Mucosa of rectum (tissue), 2 donors: ENCODE measurements around the gene ARID2.
A peak's percentile ranks its signal among the peaks of the same experiment; 100 is the strongest.

ENCODE experiments used
- H3K27ac ChIP-seq, 2 donors: one replicate each; pipeline ENCODE4 v1.7.0; 2013; ENCODE audit warnings: inconsistent platforms in 2 of 2, low read depth in 2 of 2, low read length in 2 of 2
- H3K27me3 ChIP-seq, 2 donors: one replicate each; pipeline ENCODE4 v1.7.0; 2013; ENCODE audit warnings: low read length in 2 of 2; ENCODE audit not compliant: control insufficient read depth in 2 of 2, insufficient read depth in 2 of 2
- H3K36me3 ChIP-seq, 2 donors: one replicate each; pipeline ENCODE4 v1.7.0; 2013; ENCODE audit warnings: low read length in 2 of 2; ENCODE audit not compliant: control insufficient read depth in 2 of 2, insufficient read depth in 2 of 2
- H3K4me1 ChIP-seq, 2 donors: one replicate each; pipeline ENCODE4 v1.7.0; 2013; ENCODE audit warnings: low read length in 2 of 2, mild to moderate bottlenecking in 1 of 2; ENCODE audit not compliant: control insufficient read depth in 2 of 2, insufficient read depth in 2 of 2
- H3K4me3 ChIP-seq, 2 donors: one replicate each; pipeline ENCODE4 v1.7.0; 2013; ENCODE audit warnings: low read length in 2 of 2
- H3K9ac ChIP-seq, 2 donors: one replicate each; pipeline ENCODE4 v1.7.0; 2013; ENCODE audit warnings: low read length in 2 of 2, low read depth in 1 of 2, mild to moderate bottlenecking in 1 of 2
- H3K9me3 ChIP-seq, 2 donors: one replicate each; pipeline ENCODE4 v1.7.0; 2013; ENCODE audit warnings: low read length in 2 of 2; ENCODE audit not compliant: control insufficient read depth in 2 of 2
- donor health status: healthy.
- donor health status: Normal muscosa, but diverticular disease.

The ARID2 gene

GRCh38 chr12:45730084-45730347 is 510 bp downstream of the ARID2 start:
- Histone ChIP-seq H3K4me3 (peak overlapping the region; percentile 82 to 95), H3K4me1 (peaks cover 5 to 36% of the 10 kb centered on the region in 2 donors), H3K9me3 (no peaks in the 10 kb centered on the region), H3K36me3 (no peaks in the 10 kb centered on the region), H3K27me3 (no peaks in the 10 kb centered on the region), H3K9ac (peak overlapping the region; percentile 89 to 94), H3K27ac (peak overlapping the region; percentile 98 to 99)

GRCh38 chr12:45730348-45731189 is 1.1 kb downstream of the ARID2 start:
- Histone ChIP-seq H3K4me1 (peaks cover 4 to 31% of the 10 kb centered on the region in 2 donors), H3K36me3 (no peaks in the 10 kb centered on the region), H3K4me3 (peak overlapping the region; percentile 82 to 95), H3K27ac (peak overlapping the region; percentile 98 to 99), H3K9me3 (no peaks in the 10 kb centered on the region), H3K27me3 (no peaks in the 10 kb centered on the region), H3K9ac (peak overlapping the region; percentile 87 to 94)

GRCh38 chr12:45731190-45731775 is 1.8 kb downstream of the ARID2 start:
- Histone ChIP-seq H3K9ac (peak overlapping the region; percentile 87 to 94), H3K4me3 (peak overlapping the region; percentile 82 to 95)

GRCh38 chr12:45732250-45732649 is 2.7 kb downstream of the ARID2 start:
- Histone ChIP-seq H3K27me3 (no peaks in the 10 kb centered on the region), H3K9ac (peak overlapping the region; percentile 60 to 65), H3K4me3 (peak overlapping the region; percentile 82 to 95), H3K4me1 (peaks cover 5 to 26% of the 10 kb centered on the region in 2 donors), H3K9me3 (no peaks in the 10 kb centered on the region), H3K27ac (peak overlapping the region; percentile 11 to 61), H3K36me3 (peaks cover 0 to 5% of the 10 kb centered on the region in 2 donors)

More at GRCh38 chr12:45731190-45731775, 1.8 kb downstream of the ARID2 start:
- peaks cover 5 to 26% of the 10 kb centered on the region in 2 donors for H3K4me1 ChIP-seq
- H3K27ac ChIP-seq, result peak overlapping the region; percentile 94 to 99
- no peaks in the 10 kb centered on the region for H3K27me3 ChIP-seq
- H3K36me3 ChIP-seq, result no peaks in the 10 kb centered on the region
- H3K9me3 ChIP-seq, result no peaks in the 10 kb centered on the region

- peaks cover 5 to 24% of the 10 kb centered on the region in 2 donors for H3K4me1 ChIP-seq
- no peaks in the 10 kb centered on the region for H3K27me3 ChIP-seq
- peak overlapping the region in 1 of 2 donors; percentile 82 for H3K4me3 ChIP-seq
- peaks cover 3 to 5% of the 10 kb centered on the region in 2 donors for H3K36me3 ChIP-seq
- no peaks in the 10 kb centered on the region for H3K9me3 ChIP-seq
- peak overlapping the region; percentile 29 to 35 for H3K27ac ChIP-seq
- peak overlapping the region in 1 of 2 donors; percentile 51 for H3K9ac ChIP-seq
Observed at GRCh38 chr12:45732936-45733335, 3.4 kb downstream of the ARID2 start.

GRCh38 chr12:45737638-45738037 is 8.1 kb downstream of the ARID2 start:
- no peaks in the 10 kb centered on the region for H3K27me3 ChIP-seq
- no peaks in the 10 kb centered on the region for H3K9me3 ChIP-seq
- no peak overlapping the region for H3K27ac ChIP-seq
- no peak overlapping the region for H3K4me3 ChIP-seq
- H3K4me1 ChIP-seq, result peaks cover 5 to 10% of the 10 kb centered on the region in 2 donors
- H3K9ac ChIP-seq, result no peak overlapping the region
- peaks cover 3 to 13% of the 10 kb centered on the region in 2 donors for H3K36me3 ChIP-seq

- Histone ChIP-seq H3K4me1 (no peaks in the 10 kb centered on the region), H3K4me3 (peak overlapping the region in 1 of 2 donors; percentile 13), H3K27ac (no peak overlapping the region), H3K36me3 (peaks cover 2 to 8% of the 10 kb centered on the region in 2 donors), H3K27me3 (no peaks in the 10 kb centered on the region), H3K9ac (no peak overlapping the region), H3K9me3 (no peaks in the 10 kb centered on the region)
Observed at GRCh38 chr12:45742590-45742989, 13.1 kb downstream of the ARID2 start.

- H3K27ac ChIP-seq, result no peak overlapping the region
- no peaks in the 10 kb centered on the region for H3K9me3 ChIP-seq
- no peak overlapping the region for H3K9ac ChIP-seq
- no peaks in the 10 kb centered on the region for H3K4me1 ChIP-seq
- no peak overlapping the region for H3K4me3 ChIP-seq
- peaks cover 0 to 8% of the 10 kb centered on the region in 2 donors for H3K36me3 ChIP-seq
- no peaks in the 10 kb centered on the region for H3K27me3 ChIP-seq
Observed at GRCh38 chr12:45743247-45743646, 13.7 kb downstream of the ARID2 start.

- H3K27ac ChIP-seq, result no peak overlapping the region
- no peaks in the 10 kb centered on the region for H3K4me1 ChIP-seq
- peaks cover 0 to 6% of the 10 kb centered on the region in 2 donors for H3K36me3 ChIP-seq
- no peak overlapping the region for H3K4me3 ChIP-seq
- H3K27me3 ChIP-seq, result no peaks in the 10 kb centered on the region
- H3K9me3 ChIP-seq, result no peaks in the 10 kb centered on the region
- no peak overlapping the region for H3K9ac ChIP-seq
Observed at GRCh38 chr12:45745861-45746277, 16.4 kb downstream of the ARID2 start.

GRCh38 chr12:45756666-45757065 is 27.2 kb downstream of the ARID2 start:
- Histone ChIP-seq H3K27me3 (no peaks in the 10 kb centered on the region), H3K9me3 (no peaks in the 10 kb centered on the region), H3K4me1 (peaks cover 0 to 2% of the 10 kb centered on the region in 2 donors), H3K4me3 (no peak overlapping the region), H3K27ac (no peak overlapping the region), H3K9ac (no peak overlapping the region), H3K36me3 (peaks cover 0 to 2% of the 10 kb centered on the region in 2 donors)
